ENCODE results near the gene KLF16. TPM values are rescaled to one million over a fixed set of nuclear protein-coding genes. Genes with fewer than 3 reads are reported as not detected.

The KLF16 gene
- total and polyA plus RNA-seq, 2 experiments from 2014 or later: 8.9 to 20.2 TPM

DNA sequence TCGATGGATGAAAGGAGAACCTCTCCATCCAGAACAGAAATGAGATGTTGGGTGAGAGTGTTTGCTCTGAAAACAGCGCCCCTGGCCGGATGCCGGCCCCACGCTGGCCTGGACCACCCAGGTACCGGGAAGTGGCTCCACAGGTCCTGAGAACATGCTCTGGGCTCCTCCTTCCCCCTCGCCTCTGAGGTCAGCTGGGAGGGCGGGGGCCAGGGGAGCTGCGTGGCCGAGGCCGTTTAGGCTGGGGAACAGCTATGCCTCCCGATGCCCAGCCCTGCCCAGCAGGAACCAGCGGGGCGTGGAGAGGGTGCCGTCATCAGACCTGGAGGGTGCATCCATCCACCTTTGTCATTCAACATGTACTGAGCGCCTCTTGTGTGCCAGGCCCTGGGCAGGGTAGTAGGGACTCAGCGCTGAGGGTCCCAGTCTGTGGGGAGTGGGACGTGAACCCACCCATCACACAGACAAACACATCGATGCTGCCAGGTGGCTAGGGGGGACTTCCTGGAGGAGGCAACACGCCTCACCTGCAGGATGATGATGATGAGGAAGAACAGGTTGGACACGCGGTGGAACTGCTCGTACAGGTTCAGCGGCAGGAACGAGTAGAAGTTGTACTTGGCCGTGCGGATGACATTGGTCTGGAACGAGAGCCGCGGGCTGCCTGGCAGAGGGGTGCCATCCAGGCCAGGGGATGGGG is 55.5 kb downstream of the KLF16 start (continued):
- no peak for TF ChIP-seq JUNB (IDR thresholded peaks at IDR 0.05; ENCODE audit: unreplicated experiment)
- TF ChIP-seq EZH2phosphoT487 (IDR thresholded peaks at IDR 0.05; ENCODE audit: unreplicated experiment): no peak
- TF ChIP-seq ZNF114 (CRISPR knock-in tag; IDR thresholded peaks at IDR 0.05): no peak
- TF ChIP-seq EZH2 (IDR thresholded peaks at IDR 0.05; ENCODE audit: low read depth, unreplicated experiment): no peak
- no peak for TF ChIP-seq STAT1 (IDR thresholded peaks at IDR 0.05; ENCODE audit: unreplicated experiment)
- no peak for TF ChIP-seq POLR2AphosphoS5 (IDR thresholded peaks at IDR 0.05; ENCODE audit: low read depth)
- no peak for TF ChIP-seq CREB1 (CRISPR knock-in tag; IDR thresholded peaks at IDR 0.05; ENCODE audit: low read depth)
- no peak for TF ChIP-seq NANOG (IDR thresholded peaks at IDR 0.05; ENCODE audit: borderline replicate concordance)
- TF ChIP-seq, protein P1, sequence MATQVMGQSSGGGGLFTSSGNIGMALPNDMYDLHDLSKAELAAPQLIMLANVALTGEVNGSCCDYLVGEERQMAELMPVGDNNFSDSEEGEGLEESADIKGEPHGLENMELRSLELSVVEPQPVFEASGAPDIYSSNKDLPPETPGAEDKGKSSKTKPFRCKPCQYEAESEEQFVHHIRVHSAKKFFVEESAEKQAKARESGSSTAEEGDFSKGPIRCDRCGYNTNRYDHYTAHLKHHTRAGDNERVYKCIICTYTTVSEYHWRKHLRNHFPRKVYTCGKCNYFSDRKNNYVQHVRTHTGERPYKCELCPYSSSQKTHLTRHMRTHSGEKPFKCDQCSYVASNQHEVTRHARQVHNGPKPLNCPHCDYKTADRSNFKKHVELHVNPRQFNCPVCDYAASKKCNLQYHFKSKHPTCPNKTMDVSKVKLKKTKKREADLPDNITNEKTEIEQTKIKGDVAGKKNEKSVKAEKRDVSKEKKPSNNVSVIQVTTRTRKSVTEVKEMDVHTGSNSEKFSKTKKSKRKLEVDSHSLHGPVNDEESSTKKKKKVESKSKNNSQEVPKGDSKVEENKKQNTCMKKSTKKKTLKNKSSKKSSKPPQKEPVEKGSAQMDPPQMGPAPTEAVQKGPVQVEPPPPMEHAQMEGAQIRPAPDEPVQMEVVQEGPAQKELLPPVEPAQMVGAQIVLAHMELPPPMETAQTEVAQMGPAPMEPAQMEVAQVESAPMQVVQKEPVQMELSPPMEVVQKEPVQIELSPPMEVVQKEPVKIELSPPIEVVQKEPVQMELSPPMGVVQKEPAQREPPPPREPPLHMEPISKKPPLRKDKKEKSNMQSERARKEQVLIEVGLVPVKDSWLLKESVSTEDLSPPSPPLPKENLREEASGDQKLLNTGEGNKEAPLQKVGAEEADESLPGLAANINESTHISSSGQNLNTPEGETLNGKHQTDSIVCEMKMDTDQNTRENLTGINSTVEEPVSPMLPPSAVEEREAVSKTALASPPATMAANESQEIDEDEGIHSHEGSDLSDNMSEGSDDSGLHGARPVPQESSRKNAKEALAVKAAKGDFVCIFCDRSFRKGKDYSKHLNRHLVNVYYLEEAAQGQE (IDR thresholded peaks at IDR 0.05; ENCODE audit: unreplicated experiment): no peak

DNA sequence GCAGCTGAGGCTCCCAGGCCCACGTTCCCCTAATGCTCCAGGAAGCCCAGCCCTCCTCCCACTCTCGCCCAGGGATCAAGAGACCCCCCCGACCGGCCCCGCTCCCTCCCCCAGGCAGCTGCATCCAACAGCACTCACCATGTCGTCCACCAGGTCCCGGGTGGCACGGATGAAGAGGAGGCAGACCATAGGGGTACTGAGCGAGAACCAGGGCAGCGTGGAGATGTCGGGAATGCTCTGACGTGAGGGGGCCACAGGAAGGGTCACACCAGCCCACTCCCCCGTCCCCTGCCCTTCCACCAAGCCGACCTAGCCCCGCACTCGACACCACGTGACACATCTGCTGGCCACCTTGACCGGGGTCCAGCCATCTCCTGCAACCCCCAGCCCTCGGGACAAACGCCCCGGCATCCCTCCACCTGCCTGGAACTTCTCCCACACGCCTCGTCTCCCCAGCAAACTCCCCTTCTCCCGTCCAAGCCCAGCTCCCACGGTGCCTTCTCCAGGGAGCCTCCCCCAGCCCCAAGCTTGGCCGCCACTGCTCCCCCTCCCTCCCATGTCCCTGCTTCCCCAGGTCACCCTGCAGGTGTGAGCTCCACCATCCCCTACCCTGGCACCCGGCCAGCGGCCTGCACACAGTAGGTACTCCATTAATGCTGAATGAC is 56.2 kb downstream of the KLF16 start:
- H3K4me1 ChIP-seq (ENCODE audit: insufficient read depth): no peaks in the 10 kb centered on the region
- H3K27ac ChIP-seq (ENCODE audit: low read depth): no peak overlapping the region
- ATAC-seq (no peak), DNase-seq (ENCODE audit: low spot score) (no peak)
- Mint-ChIP-seq H3K27ac (no peak overlapping the region), H3K4me1 (no peaks in the 10 kb centered on the region), H3K4me3 (no peak overlapping the region), H3K36me3 (ENCODE audit: low read depth) (no peaks in the 10 kb centered on the region), H3K9me3 (no peaks in the 10 kb centered on the region), H3K27me3 (ENCODE audit: insufficient read depth, low read depth, poor library complexity) (peaks cover 16% of the 10 kb centered on the region)
- no peaks in the 10 kb centered on the region for H4K20me1 ChIP-seq (replicated peaks; ENCODE audit: insufficient read depth)
- H3K4me3 ChIP-seq: no peak overlapping the region
- H3K4me2 ChIP-seq: no peak overlapping the region
- no peaks in the 10 kb centered on the region for H3K36me3 ChIP-seq (ENCODE audit: insufficient read depth)
- H3K27me3 ChIP-seq (ENCODE audit: insufficient read depth): no peaks in the 10 kb centered on the region
- no peaks in the 10 kb centered on the region for H3K9me2 ChIP-seq (ENCODE audit: insufficient read depth)
- no peak overlapping the region for H2AFZ ChIP-seq
- no peaks in the 10 kb centered on the region for H3K79me2 ChIP-seq (replicated peaks; ENCODE audit: insufficient read depth)
- H3F3A ChIP-seq (replicated peaks; ENCODE audit: low read depth): no peaks in the 10 kb centered on the region
- no peak for TF ChIP-seq JUNB (IDR thresholded peaks at IDR 0.05; ENCODE audit: unreplicated experiment)
- no peak for TF ChIP-seq STAT1 (IDR thresholded peaks at IDR 0.05; ENCODE audit: unreplicated experiment)

Data from GM23338 (cell line).